ENCODE results near the gene SCUBE2.

DNA sequence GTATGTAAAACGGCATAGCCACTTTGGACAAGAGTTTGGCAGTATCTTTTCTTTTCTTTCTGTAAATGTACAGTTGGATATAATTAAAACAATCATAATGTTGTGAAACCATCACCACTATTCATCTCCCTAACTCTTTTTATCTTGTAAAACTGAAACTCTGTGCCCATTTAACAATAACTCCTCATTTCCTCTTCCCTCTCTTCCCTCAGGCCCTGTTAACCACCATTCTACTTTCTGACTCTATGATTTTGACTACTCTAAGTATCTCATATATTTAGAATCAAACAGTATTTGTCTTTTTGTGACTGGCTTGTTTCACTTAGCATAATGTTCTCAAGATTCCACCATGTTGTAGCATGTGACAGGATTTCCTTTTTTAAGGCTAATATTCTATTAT, 10.2 kb downstream of the SCUBE2 start:
- TF ChIP-seq, protein P1, sequence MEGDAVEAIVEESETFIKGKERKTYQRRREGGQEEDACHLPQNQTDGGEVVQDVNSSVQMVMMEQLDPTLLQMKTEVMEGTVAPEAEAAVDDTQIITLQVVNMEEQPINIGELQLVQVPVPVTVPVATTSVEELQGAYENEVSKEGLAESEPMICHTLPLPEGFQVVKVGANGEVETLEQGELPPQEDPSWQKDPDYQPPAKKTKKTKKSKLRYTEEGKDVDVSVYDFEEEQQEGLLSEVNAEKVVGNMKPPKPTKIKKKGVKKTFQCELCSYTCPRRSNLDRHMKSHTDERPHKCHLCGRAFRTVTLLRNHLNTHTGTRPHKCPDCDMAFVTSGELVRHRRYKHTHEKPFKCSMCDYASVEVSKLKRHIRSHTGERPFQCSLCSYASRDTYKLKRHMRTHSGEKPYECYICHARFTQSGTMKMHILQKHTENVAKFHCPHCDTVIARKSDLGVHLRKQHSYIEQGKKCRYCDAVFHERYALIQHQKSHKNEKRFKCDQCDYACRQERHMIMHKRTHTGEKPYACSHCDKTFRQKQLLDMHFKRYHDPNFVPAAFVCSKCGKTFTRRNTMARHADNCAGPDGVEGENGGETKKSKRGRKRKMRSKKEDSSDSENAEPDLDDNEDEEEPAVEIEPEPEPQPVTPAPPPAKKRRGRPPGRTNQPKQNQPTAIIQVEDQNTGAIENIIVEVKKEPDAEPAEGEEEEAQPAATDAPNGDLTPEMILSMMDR (IDR thresholded peaks at IDR 0.05; ENCODE audit: insufficient read depth, low read depth, low read length) = no peak
- TF ChIP-seq EZH2 (IDR thresholded peaks at IDR 0.05; ENCODE audit: insufficient read depth, low read length) = no peak
